SK-N-SH (cell line): ENCODE results near the gene JAK1. TPM values are rescaled to one million over a fixed set of nuclear protein-coding genes. Genes with fewer than 3 reads are reported as not detected.

ENCODE experiments used
- CTCF ChIA-PET: fragments of 300-600, 350-600 bp; formaldehyde crosslinking; extraction: SDS; loops from one replicate; lab custom pipeline; 2021; lab: Yijun Ruan, JAX
- POLR2A ChIA-PET: fragments of 350-600 bp; sonication (Branson Sonifier 250); formaldehyde crosslinking; extraction: SDS; loops from one replicate; lab custom pipeline; 2020; ENCODE audit warnings: antibody characterized with exemption, inconsistent platforms; lab: Yijun Ruan, JAX
- DNase-seq: peaks from one replicate; pipeline ENCODE4 v3.0.0; 2012
- H2AFZ ChIP-seq: fragments of 200-600 bp; sonication (generic); 2 replicates; pipeline ENCODE4 v1.8.1; 2016; ENCODE audit warnings: antibody characterized with exemption, mild to moderate bottlenecking, low read depth
- H3F3A ChIP-seq: fragments of 200-600 bp; sonication (generic); replicated peaks from 2 replicates; pipeline ENCODE3; 2016; ENCODE audit warnings: antibody characterized with exemption, mild to moderate bottlenecking; ENCODE audit not compliant: insufficient read depth
- H3K27ac ChIP-seq, 2 experiments: fragments of 200-500 bp in 1 of 2; fragments of 200-600 bp in 1 of 2; sonication (Bioruptor generic) in 1 of 2; sonication (generic), shearing (Covaris generic) in 1 of 2; 2 replicates each; pipeline versions ENCODE4 v1.5.1 to v1.6.1; 2014 to 2016; ENCODE audit warnings: low read depth in 2 of 2, inconsistent platforms in 1 of 2, low read length in 1 of 2, mild to moderate bottlenecking in 1 of 2, mixed read lengths in 1 of 2
- H3K27me3 ChIP-seq: fragments of 200-600 bp; sonication (generic), shearing (Covaris generic); 2 replicates; pipeline ENCODE4 v1.6.1; 2016; ENCODE audit warnings: mixed run types; ENCODE audit not compliant: insufficient read depth
- H3K36me3 ChIP-seq, 2 experiments: fragments of 200-500 bp in 1 of 2; fragments of 200-600 bp in 1 of 2; sonication (Bioruptor generic) in 1 of 2; sonication (generic) in 1 of 2; replicated peaks in 1 of 2; 2 replicates each; pipeline versions ENCODE3 to v1.5.1; 2014 to 2016; ENCODE audit warnings: low read length in 1 of 2, mild to moderate bottlenecking in 1 of 2; ENCODE audit not compliant: insufficient read depth in 2 of 2, control insufficient read depth in 1 of 2
- H3K4me1 ChIP-seq, 2 experiments: fragments of 200-500 bp in 1 of 2; fragments of 200-600 bp in 1 of 2; sonication (Bioruptor generic) in 1 of 2; sonication (generic), shearing (Covaris generic) in 1 of 2; 2 replicates each; pipeline versions ENCODE4 v1.5.1 to v1.6.1; 2014 to 2016; ENCODE audit warnings: low read depth in 1 of 2, low read length in 1 of 2, mixed run types in 1 of 2; ENCODE audit not compliant: insufficient read depth in 2 of 2, control insufficient read depth in 1 of 2
- H3K4me2 ChIP-seq: fragments of 200-600 bp; sonication (generic), shearing (Covaris generic); 2 replicates; pipeline ENCODE4 v1.6.1; 2017; ENCODE audit warnings: mixed run types
- H3K4me3 ChIP-seq, 2 experiments: fragments of 200-500 bp in 1 of 2; fragments of 200-600 bp in 1 of 2; sonication (Bioruptor generic) in 1 of 2; sonication (generic), shearing (Covaris generic) in 1 of 2; 2 replicates each; pipeline versions ENCODE4 v1.5.1 to v1.8.1; 2014 to 2016; ENCODE audit warnings: low read depth in 2 of 2, inconsistent platforms in 1 of 2, low read length in 1 of 2, mild to moderate bottlenecking in 1 of 2, mixed read lengths in 1 of 2, moderate library complexity in 1 of 2
- H3K79me2 ChIP-seq: fragments of 200-600 bp; sonication (generic); 2 replicates; pipeline ENCODE4 v1.8.1; 2017; ENCODE audit warnings: mild to moderate bottlenecking; ENCODE audit not compliant: insufficient read depth
- H3K9ac ChIP-seq: fragments of 200-600 bp; sonication (generic); 2 replicates; pipeline ENCODE4 v1.6.1; 2017; ENCODE audit warnings: mixed run types
- H3K9me2 ChIP-seq: fragments of 200-600 bp; sonication (generic); 2 replicates; pipeline ENCODE4 v1.6.1; 2017; ENCODE audit warnings: mixed run types
- H3K9me3 ChIP-seq: fragments of 200-600 bp; sonication (generic); 2 replicates; pipeline ENCODE4 v1.6.1; 2017; ENCODE audit warnings: mixed run types, mild to moderate bottlenecking, moderate library complexity
- H4K20me1 ChIP-seq: fragments of 200-600 bp; sonication (generic); 2 replicates; pipeline ENCODE4 v1.6.1; 2017; ENCODE audit warnings: mild to moderate bottlenecking, mixed run types; ENCODE audit not compliant: insufficient read depth
- CHD2 ChIP-seq: fragments of 150-350 bp; IDR thresholded peaks from 2 replicates; pipeline ENCODE4 v1.6.1; 2018; ENCODE audit warnings: low read length; ENCODE audit not compliant: partially characterized antibody
- FOSL2 ChIP-seq: IDR thresholded peaks from 2 replicates; pipeline ENCODE4 v1.4.0; 2012; ENCODE audit warnings: low read depth, mild to moderate bottlenecking, moderate library complexity, borderline replicate concordance
- FOXJ3 ChIP-seq: sonication (generic); formaldehyde crosslinking; IDR thresholded peaks from 2 replicates; pipeline ENCODE4 v1.5.1; 2020; ENCODE audit warnings: mild to moderate bottlenecking, missing genetic modification reagents
- FOXM1 ChIP-seq: IDR thresholded peaks from 2 replicates; pipeline ENCODE4 v1.4.0; 2012; ENCODE audit warnings: low read depth, mild to moderate bottlenecking
- GABPA ChIP-seq: IDR thresholded peaks from 2 replicates; pipeline ENCODE4 v1.4.0; 2012; ENCODE audit warnings: low read depth, mild to moderate bottlenecking
- IRF3 ChIP-seq: fragments of 150-350 bp; IDR thresholded peaks from 2 replicates; pipeline ENCODE4 v1.6.1; 2016; ENCODE audit warnings: mild to moderate bottlenecking, low read depth, low read length
- JUND ChIP-seq: IDR thresholded peaks from 2 replicates; pipeline ENCODE4 v1.4.0; 2012
- MAX ChIP-seq: IDR thresholded peaks from 2 replicates; pipeline ENCODE4 v1.4.0; 2012; ENCODE audit warnings: low read depth
- MEF2A ChIP-seq: IDR thresholded peaks from 2 replicates; pipeline ENCODE4 v1.4.0; 2012; ENCODE audit warnings: low read depth, borderline replicate concordance
- NRF1 ChIP-seq: IDR thresholded peaks from 2 replicates; pipeline ENCODE4 v1.6.1; 2012; ENCODE audit warnings: low read depth, mild to moderate bottlenecking, low read length
- POLR2AphosphoS5 ChIP-seq: IDR thresholded peaks from 2 replicates; pipeline ENCODE4 v1.6.1; 2012; ENCODE audit warnings: low read depth, low read length
- RAD21 ChIP-seq: IDR thresholded peaks from 2 replicates; pipeline ENCODE4 v1.6.1; 2012; ENCODE audit warnings: mild to moderate bottlenecking, low read length
- RCOR1 ChIP-seq: fragments of 150-350 bp; IDR thresholded peaks from 2 replicates; pipeline ENCODE4 v1.6.1; 2017; ENCODE audit warnings: antibody characterized with exemption, low read length
- REST ChIP-seq: IDR thresholded peaks from 2 replicates; pipeline ENCODE4 v1.6.1; 2012; ENCODE audit warnings: mild to moderate bottlenecking, low read depth, low read length, moderate library complexity
- RFX5 ChIP-seq: IDR thresholded peaks from 2 replicates; pipeline ENCODE4 v1.6.1; 2012; ENCODE audit warnings: mild to moderate bottlenecking, improper control_type of control experiment, low read length
- TAF1 ChIP-seq: IDR thresholded peaks from 2 replicates; pipeline ENCODE4 v1.6.1; 2012; ENCODE audit warnings: low read depth, mild to moderate bottlenecking, low read length, moderate library complexity, borderline replicate concordance
- USF1 ChIP-seq: IDR thresholded peaks from 2 replicates; pipeline ENCODE4 v1.4.0; 2012; ENCODE audit warnings: low read depth, borderline replicate concordance
- YY1 ChIP-seq: IDR thresholded peaks from 2 replicates; pipeline ENCODE4 v1.4.0; 2012; ENCODE audit warnings: low read depth, mild to moderate bottlenecking
- WGBS: methylation state at CpG from one replicate; pipeline ENCODE4 v1.1.6; 2017; ENCODE audit warnings: low lambda C conversion rate; 5-methylcytosine and 5-hydroxymethylcytosine counted together
- polyA plus RNA-seq, 3 experiments: library from polyadenylated mRNA; depleted of rRNA; stranded (reverse); fragments of >200 nt; gene quantifications; 2 replicates each; pipeline ENCODE4 v1.2.3, GENCODE V29; 2012
- TF ChIP-seq, protein P1 (sequence below): IDR thresholded peaks from 2 replicates; pipeline ENCODE4; 2012
- TF ChIP-seq, protein P2 (sequence below): fragments of 200-600 bp; sonication (generic); IDR thresholded peaks from 2 replicates; pipeline ENCODE4 v1.6.1; 2017; ENCODE audit warnings: antibody characterized with exemption, mild to moderate bottlenecking, moderate library complexity

JAK1 gene
- polyA plus RNA-seq, 1 of the 3 experiments (the other 2 are of a cell fraction), result 47.5 TPM

DNA sequence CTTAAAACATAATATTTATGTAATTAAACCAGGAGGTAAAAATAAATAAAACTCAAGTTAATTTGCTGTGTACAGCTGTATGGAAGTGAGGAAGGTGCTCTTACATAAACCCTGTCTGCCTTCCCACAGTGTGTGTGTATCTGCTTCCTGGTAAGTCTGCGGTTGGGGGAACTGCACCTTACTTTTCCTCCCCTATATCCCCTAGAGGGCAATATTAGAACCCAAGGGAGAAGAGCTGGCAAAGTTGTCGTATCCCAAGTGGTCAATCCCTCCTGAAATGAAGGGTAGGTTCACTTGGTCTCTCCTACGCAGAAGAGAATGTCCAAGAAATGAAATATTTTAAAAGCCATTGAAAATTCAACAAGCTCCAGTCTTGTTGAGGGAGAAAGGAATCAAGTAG lies 17.8 kb upstream of the JAK1 start:
- Histone ChIP-seq H2AFZ (no peak overlapping the region), H3K27ac (no peak overlapping the region), H3K4me3 (no peak overlapping the region), H3F3A (no peaks in the 10 kb centered on the region), H3K36me3 (no peaks in the 10 kb centered on the region), H3K9me3 (no peaks in the 10 kb centered on the region), H3K9me2 (no peaks in the 10 kb centered on the region), H3K4me1 (peaks cover 6 to 8% of the 10 kb centered on the region in 2 experiments; a peak in 2 of 4 replicates), H3K27me3 (no peaks in the 10 kb centered on the region), H3K9ac (no peak overlapping the region), H3K4me2 (no peak overlapping the region), H4K20me1 (no peaks in the 10 kb centered on the region), H3K79me2 (no peaks in the 10 kb centered on the region)
- 95% methylated on average over 3 of the region's 3 CpGs for WGBS
- TF ChIP-seq RAD21 (no peak), REST (no peak), GABPA (no peak), MAX (no peak), RFX5 (no peak), FOXM1 (no peak), MEF2A (no peak), NRF1 (no peak), CHD2 (no peak), USF1 (no peak), JUND (no peak), IRF3 (no peak), POLR2AphosphoS5 (no peak), FOXJ3 (no peak), RCOR1 (no peak), TAF1 (no peak), FOSL2 (no peak), YY1 (no peak)
- TF ChIP-seq, protein P1, sequence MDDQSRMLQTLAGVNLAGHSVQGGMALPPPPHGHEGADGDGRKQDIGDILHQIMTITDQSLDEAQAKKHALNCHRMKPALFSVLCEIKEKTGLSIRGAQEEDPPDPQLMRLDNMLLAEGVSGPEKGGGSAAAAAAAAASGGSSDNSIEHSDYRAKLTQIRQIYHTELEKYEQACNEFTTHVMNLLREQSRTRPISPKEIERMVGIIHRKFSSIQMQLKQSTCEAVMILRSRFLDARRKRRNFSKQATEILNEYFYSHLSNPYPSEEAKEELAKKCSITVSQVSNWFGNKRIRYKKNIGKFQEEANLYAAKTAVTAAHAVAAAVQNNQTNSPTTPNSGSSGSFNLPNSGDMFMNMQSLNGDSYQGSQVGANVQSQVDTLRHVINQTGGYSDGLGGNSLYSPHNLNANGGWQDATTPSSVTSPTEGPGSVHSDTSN, result no peak
- TF ChIP-seq, protein P2, sequence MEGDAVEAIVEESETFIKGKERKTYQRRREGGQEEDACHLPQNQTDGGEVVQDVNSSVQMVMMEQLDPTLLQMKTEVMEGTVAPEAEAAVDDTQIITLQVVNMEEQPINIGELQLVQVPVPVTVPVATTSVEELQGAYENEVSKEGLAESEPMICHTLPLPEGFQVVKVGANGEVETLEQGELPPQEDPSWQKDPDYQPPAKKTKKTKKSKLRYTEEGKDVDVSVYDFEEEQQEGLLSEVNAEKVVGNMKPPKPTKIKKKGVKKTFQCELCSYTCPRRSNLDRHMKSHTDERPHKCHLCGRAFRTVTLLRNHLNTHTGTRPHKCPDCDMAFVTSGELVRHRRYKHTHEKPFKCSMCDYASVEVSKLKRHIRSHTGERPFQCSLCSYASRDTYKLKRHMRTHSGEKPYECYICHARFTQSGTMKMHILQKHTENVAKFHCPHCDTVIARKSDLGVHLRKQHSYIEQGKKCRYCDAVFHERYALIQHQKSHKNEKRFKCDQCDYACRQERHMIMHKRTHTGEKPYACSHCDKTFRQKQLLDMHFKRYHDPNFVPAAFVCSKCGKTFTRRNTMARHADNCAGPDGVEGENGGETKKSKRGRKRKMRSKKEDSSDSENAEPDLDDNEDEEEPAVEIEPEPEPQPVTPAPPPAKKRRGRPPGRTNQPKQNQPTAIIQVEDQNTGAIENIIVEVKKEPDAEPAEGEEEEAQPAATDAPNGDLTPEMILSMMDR, result no peak
- ChIA-PET POLR2A (interaction anchor here (1.1 kb wide), 1 partner anchor 17 kb away, joined by 3 read pairs; the partner anchor contains the start of gene JAK1), CTCF (interaction anchor here (1.2 to 1.4 kb wide), 3 partner anchors 12 to 159 kb away, joined by 3 read pairs; no protein-coding TSS in a partner anchor)
- DNase-seq, result no peak
